C4-2B (cell line): ENCODE measurements around the gene SSBP4.

ENCODE experiments used
- H3K27ac ChIP-seq: fragments of 450-650 bp; 2 replicates; pipeline ENCODE4 v1.5.1; 2017
- ZFX ChIP-seq: fragments of 450-650 bp; IDR thresholded peaks from 2 replicates; pipeline ENCODE4 v1.6.1; 2017
- TF ChIP-seq, protein P1 (sequence below): fragments of 450-650 bp; conservative IDR thresholded peaks from 2 replicates; pipeline ENCODE4 v1.5.1; 2017; ENCODE audit warnings: mild to moderate bottlenecking

SSBP4 gene

GRCh38 chr19:18384775-18385174 is 34.4 kb upstream of the SSBP4 start:
- TF ChIP-seq, protein P1, sequence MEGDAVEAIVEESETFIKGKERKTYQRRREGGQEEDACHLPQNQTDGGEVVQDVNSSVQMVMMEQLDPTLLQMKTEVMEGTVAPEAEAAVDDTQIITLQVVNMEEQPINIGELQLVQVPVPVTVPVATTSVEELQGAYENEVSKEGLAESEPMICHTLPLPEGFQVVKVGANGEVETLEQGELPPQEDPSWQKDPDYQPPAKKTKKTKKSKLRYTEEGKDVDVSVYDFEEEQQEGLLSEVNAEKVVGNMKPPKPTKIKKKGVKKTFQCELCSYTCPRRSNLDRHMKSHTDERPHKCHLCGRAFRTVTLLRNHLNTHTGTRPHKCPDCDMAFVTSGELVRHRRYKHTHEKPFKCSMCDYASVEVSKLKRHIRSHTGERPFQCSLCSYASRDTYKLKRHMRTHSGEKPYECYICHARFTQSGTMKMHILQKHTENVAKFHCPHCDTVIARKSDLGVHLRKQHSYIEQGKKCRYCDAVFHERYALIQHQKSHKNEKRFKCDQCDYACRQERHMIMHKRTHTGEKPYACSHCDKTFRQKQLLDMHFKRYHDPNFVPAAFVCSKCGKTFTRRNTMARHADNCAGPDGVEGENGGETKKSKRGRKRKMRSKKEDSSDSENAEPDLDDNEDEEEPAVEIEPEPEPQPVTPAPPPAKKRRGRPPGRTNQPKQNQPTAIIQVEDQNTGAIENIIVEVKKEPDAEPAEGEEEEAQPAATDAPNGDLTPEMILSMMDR: no peak
- no peak for TF ChIP-seq ZFX
- H3K27ac ChIP-seq: peak overlapping the region; percentile 78

GRCh38 chr19:18385359-18385674 is 33.9 kb upstream of the SSBP4 start:
- H3K27ac ChIP-seq: peak overlapping the region; percentile 78
- TF ChIP-seq ZFX: no peak
- TF ChIP-seq, protein P1: no peak

GRCh38 chr19:18385675-18386542 is 33.3 kb upstream of the SSBP4 start, which contains the start of gene GDF15:
GDF15 (plus strand) TSS chr19:18386158; CDS start chr19:18386190, 32 bp downstream.
- no peak for TF ChIP-seq ZFX
- TF ChIP-seq, protein P1: peak; percentile 91
- H3K27ac ChIP-seq: peak within 1 kb of the TSS; percentile 78

- TF ChIP-seq ZFX: no peak
- TF ChIP-seq, protein P1: no peak
- H3K27ac ChIP-seq: peak overlapping the region; percentile 78
Measured at GRCh38 chr19:18386543-18387271, 32.5 kb upstream of the SSBP4 start.

DNA sequence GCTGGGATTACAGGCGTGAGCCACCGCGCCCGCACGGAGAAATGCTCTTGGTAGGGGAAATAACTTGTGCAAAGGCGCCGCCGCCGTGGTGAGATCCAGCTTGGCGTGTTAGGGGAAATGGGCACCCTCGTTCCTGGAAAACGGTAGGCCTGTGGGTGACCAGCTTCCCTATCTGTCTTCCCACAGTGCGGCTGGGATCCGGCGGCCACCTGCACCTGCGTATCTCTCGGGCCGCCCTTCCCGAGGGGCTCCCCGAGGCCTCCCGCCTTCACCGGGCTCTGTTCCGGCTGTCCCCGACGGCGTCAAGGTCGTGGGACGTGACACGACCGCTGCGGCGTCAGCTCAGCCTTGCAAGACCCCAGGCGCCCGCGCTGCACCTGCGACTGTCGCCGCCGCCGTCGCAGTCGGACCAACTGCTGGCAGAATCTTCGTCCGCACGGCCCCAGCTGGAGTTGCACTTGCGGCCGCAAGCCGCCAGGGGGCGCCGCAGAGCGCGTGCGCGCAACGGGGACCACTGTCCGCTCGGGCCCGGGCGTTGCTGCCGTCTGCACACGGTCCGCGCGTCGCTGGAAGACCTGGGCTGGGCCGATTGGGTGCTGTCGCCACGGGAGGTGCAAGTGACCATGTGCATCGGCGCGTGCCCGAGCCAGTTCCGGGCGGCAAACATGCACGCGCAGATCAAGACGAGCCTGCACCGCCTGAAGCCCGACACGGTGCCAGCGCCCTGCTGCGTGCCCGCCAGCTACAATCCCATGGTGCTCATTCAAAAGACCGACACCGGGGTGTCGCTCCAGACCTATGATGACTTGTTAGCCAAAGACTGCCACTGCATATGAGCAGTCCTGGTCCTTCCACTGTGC is 30.9 kb upstream of the SSBP4 start:
- peak overlapping the region; percentile 78 for H3K27ac ChIP-seq
- TF ChIP-seq, protein P1: peak; percentile 100
- TF ChIP-seq ZFX: no peak

DNA sequence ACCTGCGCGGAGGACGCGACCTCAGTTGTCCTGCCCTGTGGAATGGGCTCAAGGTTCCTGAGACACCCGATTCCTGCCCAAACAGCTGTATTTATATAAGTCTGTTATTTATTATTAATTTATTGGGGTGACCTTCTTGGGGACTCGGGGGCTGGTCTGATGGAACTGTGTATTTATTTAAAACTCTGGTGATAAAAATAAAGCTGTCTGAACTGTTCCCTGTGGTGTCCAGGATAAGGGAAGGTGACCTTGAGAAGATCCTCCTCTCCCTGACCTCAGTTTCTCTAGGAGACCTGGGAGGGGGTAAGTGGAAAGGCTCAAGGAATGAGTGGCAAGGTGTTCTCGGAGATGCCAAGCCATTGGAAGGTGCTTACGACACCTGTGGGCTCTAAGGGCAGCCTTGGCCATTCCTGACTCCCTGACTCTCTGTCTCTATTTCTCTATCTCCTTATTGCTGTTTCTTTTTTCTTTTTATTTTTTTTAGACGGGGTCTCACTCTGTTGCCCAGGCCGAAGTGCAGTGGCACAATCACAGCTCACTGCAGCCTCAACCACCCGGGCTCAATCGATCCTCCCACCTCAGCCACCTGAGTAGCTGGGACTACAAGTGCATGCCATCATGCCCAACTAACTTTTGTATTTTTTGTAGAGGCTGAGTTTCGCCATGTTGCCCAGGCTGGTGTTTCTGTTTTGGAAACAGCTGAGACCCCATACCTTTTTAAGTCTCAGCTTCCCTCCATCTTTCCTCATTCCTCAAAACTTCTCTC is 30.1 kb upstream of the SSBP4 start:
- H3K27ac ChIP-seq: peak overlapping the region; percentile 78
- TF ChIP-seq, protein P1: no peak
- no peak for TF ChIP-seq ZFX
